GM12878 (cell line): ENCODE measurements around the gene NFKBIB. TPM values are rescaled to one million over a fixed set of nuclear protein-coding genes. Genes with fewer than 3 reads are reported as not detected.

Source experiments
- ATAC-seq: fragments of 200-7000 bp; cut with Tn5 transposase; 3 replicates; pipeline ENCODE4 v1.9.1; 2020; ENCODE audit warnings: mild to moderate bottlenecking, moderate library complexity
- BruUV-seq: library from RNA; stranded (reverse); fragments of 400-500 nt; replicated peaks from 2 replicates; lab custom pipeline; 2021; lab: Mats Ljungman, UMichigan
- CTCF ChIA-PET: fragments of 300-600 bp; sonication (Branson Sonifier 250); formaldehyde crosslinking; extraction: SDS; loops from one replicate; lab custom pipeline; 2021; ENCODE audit warnings: inconsistent platforms; lab: Yijun Ruan, JAX
- POLR2A ChIA-PET: fragments of 350-600 bp; formaldehyde crosslinking; extraction: SDS; loops from one replicate; lab custom pipeline; 2021; ENCODE audit warnings: inconsistent platforms; lab: Charles Lee
- RAD21 ChIA-PET: fragments of 300-600 bp; sonication (Branson Sonifier 250); formaldehyde crosslinking; loops from one replicate; lab custom pipeline; 2023; ENCODE audit warnings: antibody characterized with exemption; ENCODE audit not compliant: unreplicated experiment; lab: Charles Lee
- SMC1A ChIA-PET: fragments of 300-600 bp; sonication (Branson Sonifier 250); formaldehyde crosslinking; loops from one replicate; lab custom pipeline; 2023; ENCODE audit not compliant: unreplicated experiment, uncharacterized antibody; lab: Charles Lee
- DNase-seq: peaks from one replicate; pipeline ENCODE4 v3.0.0-alpha.2; 2011; ENCODE audit warnings: low read depth, low spot score
- FAIRE-seq: peaks from 3 replicates; lab custom pipeline; 2011; peaks lifted over from hg19 to GRCh38; lab: Jason Lieb, UNC
- H2AFZ ChIP-seq: 2 replicates; pipeline ENCODE4 v1.6.0; 2011; ENCODE audit warnings: low read depth, low read length, control low read depth; ENCODE audit not compliant: control insufficient read depth
- H3K27ac ChIP-seq: 2 replicates; pipeline ENCODE4 v1.5.1; 2011; ENCODE audit warnings: control low read depth; ENCODE audit not compliant: control insufficient read depth, insufficient read depth
- H3K27me3 ChIP-seq, 2 experiments: replicated peaks in 1 of 2; 2 replicates each; pipeline versions ENCODE4 v1.6.0 to v1.6.1; 2011; ENCODE audit warnings: low read length in 1 of 2; ENCODE audit not compliant: control insufficient read depth in 2 of 2, insufficient read depth in 2 of 2
- H3K36me3 ChIP-seq, 2 experiments: 2 replicates each; pipeline ENCODE4 v1.5.1; 2011; ENCODE audit warnings: low read length in 1 of 2; ENCODE audit not compliant: control insufficient read depth in 2 of 2, insufficient read depth in 2 of 2
- H3K4me1 ChIP-seq: 2 replicates; pipeline ENCODE4 v1.6.1; 2011; ENCODE audit warnings: mild to moderate bottlenecking, low read length, moderate library complexity, mixed read lengths; ENCODE audit not compliant: control insufficient read depth, insufficient read depth
- H3K4me2 ChIP-seq: 2 replicates; pipeline ENCODE4 v1.6.0; 2011; ENCODE audit warnings: control low read depth; ENCODE audit not compliant: control insufficient read depth, insufficient read depth
- H3K4me3 ChIP-seq: fragments of 200-600 bp; sonication (generic); 2 replicates; pipeline ENCODE4 v1.5.1; 2016
- H3K79me2 ChIP-seq: 2 replicates; pipeline ENCODE4 v1.6.0; 2011; ENCODE audit warnings: low read length; ENCODE audit not compliant: control insufficient read depth, insufficient read depth
- H3K9ac ChIP-seq: 2 replicates; pipeline ENCODE4 v1.8.0; 2011; ENCODE audit warnings: low read length, control low read depth, mixed read lengths; ENCODE audit not compliant: control insufficient read depth, insufficient read depth
- H3K9me3 ChIP-seq: replicated peaks from 3 replicates; pipeline ENCODE4 v1.5.1; 2011; ENCODE audit warnings: mild to moderate bottlenecking, low read length; ENCODE audit not compliant: control insufficient read depth, insufficient read depth
- H4K20me1 ChIP-seq: 2 replicates; pipeline ENCODE4 v1.6.0; 2011; ENCODE audit not compliant: control insufficient read depth, insufficient read depth
- EED ChIP-seq: sonication (generic); IDR thresholded peaks from 2 replicates; pipeline ENCODE4 v1.6.1; 2016; ENCODE audit warnings: antibody characterized with exemption, low read depth
- HDAC6 ChIP-seq: fragments of 200-600 bp; sonication (generic); IDR thresholded peaks from one replicate; pipeline ENCODE4 v1.8.0; 2017; ENCODE audit warnings: antibody characterized with exemption; ENCODE audit not compliant: unreplicated experiment
- NFIC ChIP-seq: IDR thresholded peaks from 2 replicates; pipeline ENCODE4 v1.6.1; 2012; ENCODE audit warnings: low read depth, mild to moderate bottlenecking, inconsistent platforms, low read length, moderate library complexity
- NFYB ChIP-seq: IDR thresholded peaks from 2 replicates; pipeline ENCODE4 v1.6.1; 2011; ENCODE audit warnings: low read depth, mild to moderate bottlenecking, low read length, improper control_type of control experiment, moderate library complexity; ENCODE audit not compliant: insufficient read depth
- ZNF274 ChIP-seq: IDR thresholded peaks from one replicate; pipeline ENCODE4 v1.8.0; 2011; ENCODE audit not compliant: insufficient read length, insufficient read depth
- WGBS: methylation state at CpG from one replicate; pipeline ENCODE4 v1.1.6; 2016; ENCODE audit warnings: low lambda C conversion rate; ENCODE audit not compliant: insufficient replicate concordance, insufficient coverage; ENCODE audit errors: missing lambda C conversion rate; 5-methylcytosine and 5-hydroxymethylcytosine counted together
- in situ Hi-C: fragments of 300-500 bp; cut with MboI; formaldehyde crosslinking; loops from 9 replicates; pipeline ENCODE4 v1.14.3; 2018; ENCODE audit warnings: mixed read lengths
- intact Hi-C: fragments of 100-400 bp; cut with micrococcal nuclease; formaldehyde crosslinking; loops from one replicate; pipeline ENCODE4 v1.14.2; 2022; ENCODE audit not compliant: unreplicated experiment
- polyA plus RNA-seq, 11 experiments: library from polyadenylated mRNA; depleted of rRNA in 4 of 11; unstranded in 6 of 11; stranded (reverse) in 5 of 11; fragments of >200 nt; fragmentation: Nextera tagmentation in 4 of 11; fragmentation: Illumina TruSeq in 1 of 11; extraction: Ambion mirVana in 4 of 11; extraction: Trizol in 1 of 11; gene quantifications; 1 replicate in 1 of 11; 2 replicates in 10 of 11; pipeline versions ENCODE4 v1.2.1 to v1.2.3, GENCODE V29; 2011 to 2016; ENCODE audit warnings: inconsistent platforms in 2 of 11, missing spikeins in 2 of 11, low read depth in 1 of 11
- total RNA-seq, 4 experiments: library from RNA; depleted of rRNA in 3 of 4; stranded (reverse); fragments of >200 nt in 3 of 4; fragmentation: Illumina TruSeq in 1 of 4; extraction: Trizol in 1 of 4; gene quantifications; 2 replicates each; pipeline versions ENCODE4 v1.2.1 to v1.2.3, GENCODE V29; 2013 to 2021
- TF ChIP-seq, protein P1 (sequence below): IDR thresholded peaks from 2 replicates; pipeline ENCODE4 v1.6.1; 2011; ENCODE audit warnings: borderline replicate concordance, low read depth, mild to moderate bottlenecking, moderate library complexity, mixed read lengths, low read length; ENCODE audit not compliant: insufficient read depth; ENCODE audit errors: extremely low read length

Gene NFKBIB
- total and polyA plus RNA-seq, 10 of the 15 experiments (the other 5 are each of a cell fraction or from before 2014, with no cell fraction given), result 1.2 to 60.9 (median 31.0) TPM

DNA sequence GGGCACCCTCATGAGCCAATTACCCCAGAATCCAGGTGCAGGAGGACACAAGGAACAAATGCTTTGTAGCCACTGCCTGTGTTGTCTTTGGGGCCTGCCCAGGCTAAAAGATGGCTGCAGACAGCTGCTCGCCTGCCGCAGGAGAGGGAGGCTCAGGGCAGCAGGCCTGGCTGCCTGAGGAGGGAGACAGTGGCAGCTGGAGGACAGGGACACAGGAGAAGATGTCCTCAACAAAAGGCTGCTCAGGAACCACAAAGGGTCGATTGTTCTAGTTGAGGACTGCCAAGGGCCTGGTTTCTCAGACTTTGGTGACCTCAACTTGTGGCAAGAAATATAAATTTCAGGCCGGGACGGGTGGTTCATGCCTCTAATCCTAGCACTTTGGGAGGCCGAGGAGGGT is 8.0 kb upstream of the NFKBIB start:
- H3K9ac ChIP-seq, result no peak overlapping the region
- H3K79me2 ChIP-seq, result no peaks in the 10 kb centered on the region
- no peaks in the 10 kb centered on the region for H3K4me1 ChIP-seq
- H3K4me3 ChIP-seq, result no peak overlapping the region
- H3K36me3 ChIP-seq, result no peaks in the 10 kb centered on the region; a peak in 1 of 4 replicates
- no peak for TF ChIP-seq EED
- TF ChIP-seq ZNF274, result no peak
- no peak for TF ChIP-seq HDAC6
- TF ChIP-seq, protein P1, sequence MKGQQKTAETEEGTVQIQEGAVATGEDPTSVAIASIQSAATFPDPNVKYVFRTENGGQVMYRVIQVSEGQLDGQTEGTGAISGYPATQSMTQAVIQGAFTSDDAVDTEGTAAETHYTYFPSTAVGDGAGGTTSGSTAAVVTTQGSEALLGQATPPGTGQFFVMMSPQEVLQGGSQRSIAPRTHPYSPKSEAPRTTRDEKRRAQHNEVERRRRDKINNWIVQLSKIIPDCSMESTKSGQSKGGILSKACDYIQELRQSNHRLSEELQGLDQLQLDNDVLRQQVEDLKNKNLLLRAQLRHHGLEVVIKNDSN, result no peak
- RAD21 ChIA-PET, result no interaction called here
- H2AFZ ChIP-seq, result no peak overlapping the region
- DNase-seq, result no peak
- SMC1A ChIA-PET, result no interaction called here
- no peaks in the 10 kb centered on the region for H3K9me3 ChIP-seq
- H3K27ac ChIP-seq, result no peak overlapping the region
- 83% methylated on average over 6 of the region's 6 CpGs for WGBS
- ATAC-seq, result no peak
- H3K27me3 ChIP-seq, result no peaks in the 10 kb centered on the region
- CTCF ChIA-PET, result interaction anchor here (0.7 kb wide), 1 partner anchor 166 kb away, joined by 4 read pairs; no protein-coding TSS in a partner anchor
- in situ Hi-C loops (no loop called here), intact Hi-C loops (no loop called here)
- no TSS peak for BruUV-seq
- H3K4me2 ChIP-seq, result no peak overlapping the region
- POLR2A ChIA-PET, result no interaction called here
- FAIRE-seq, result no peak
- no peaks in the 10 kb centered on the region for H4K20me1 ChIP-seq

DNA sequence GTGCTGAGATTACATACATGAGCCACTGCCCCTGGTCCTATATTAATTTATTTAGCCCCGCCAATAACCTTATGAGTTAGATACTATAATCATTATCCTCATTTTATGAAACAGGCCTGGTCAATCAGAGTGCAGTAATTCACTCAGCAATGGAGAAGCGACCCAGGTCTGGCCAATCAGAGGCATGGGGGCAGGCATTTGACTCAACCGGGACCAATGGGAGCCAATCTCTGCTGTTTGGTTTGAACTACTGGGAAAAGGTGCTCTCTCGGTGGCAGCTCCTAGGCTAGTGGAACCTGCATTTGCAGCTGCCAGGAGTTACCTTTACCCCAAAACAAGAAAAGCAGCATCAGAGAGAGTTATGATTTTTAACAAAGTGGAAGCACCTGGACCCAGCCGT is 6.9 kb upstream of the NFKBIB start:
- H4K20me1 ChIP-seq, result no peaks in the 10 kb centered on the region
- no peak for FAIRE-seq
- H3K27me3 ChIP-seq, result no peaks in the 10 kb centered on the region
- H3K79me2 ChIP-seq, result no peaks in the 10 kb centered on the region
- ChIA-PET CTCF (interaction anchor here (0.5 to 0.9 kb wide), 3 partner anchors 100 to 1530 kb away, joined by 3 read pairs; no protein-coding TSS in a partner anchor), SMC1A (no interaction called here), RAD21 (no interaction called here), POLR2A (interaction anchor here (0.6 kb wide), 1 partner anchor 37 kb away, joined by 6 read pairs; no protein-coding TSS in a partner anchor)
- intact Hi-C loops, result no loop called here
- no peak for DNase-seq
- no peaks in the 10 kb centered on the region for H3K4me1 ChIP-seq
- no TSS peak for BruUV-seq
- H3K9ac ChIP-seq, result no peak overlapping the region
- 77% methylated on average over 5 of the region's 5 CpGs for WGBS
- no peaks in the 10 kb centered on the region for H3K9me3 ChIP-seq
- ATAC-seq, result no peak
- H3K4me3 ChIP-seq, result no peak overlapping the region
- H2AFZ ChIP-seq, result no peak overlapping the region
- no peak overlapping the region for H3K27ac ChIP-seq
- in situ Hi-C loops, result no loop called here
- TF ChIP-seq NFIC, result no peak
- TF ChIP-seq NFYB, result 0 out of 2 replicates have a peak, but pooled peaks have one; percentile 43
- H3K4me2 ChIP-seq, result no peak overlapping the region
- no peaks in the 10 kb centered on the region; a peak in 1 of 4 replicates for H3K36me3 ChIP-seq
